Bronchus fibroblast of lung (primary cell): ENCODE data around the gene RASA2. TPM values are rescaled to one million over a fixed set of nuclear protein-coding genes. Genes with fewer than 3 reads are reported as not detected.

Source experiments
- total RNA-seq: library from RNA; depleted of rRNA; stranded (reverse); fragments of >200 nt; gene quantifications from 2 replicates; pipeline ENCODE4 v1.2.3, GENCODE V29; 2015

RASA2 gene, protein sequence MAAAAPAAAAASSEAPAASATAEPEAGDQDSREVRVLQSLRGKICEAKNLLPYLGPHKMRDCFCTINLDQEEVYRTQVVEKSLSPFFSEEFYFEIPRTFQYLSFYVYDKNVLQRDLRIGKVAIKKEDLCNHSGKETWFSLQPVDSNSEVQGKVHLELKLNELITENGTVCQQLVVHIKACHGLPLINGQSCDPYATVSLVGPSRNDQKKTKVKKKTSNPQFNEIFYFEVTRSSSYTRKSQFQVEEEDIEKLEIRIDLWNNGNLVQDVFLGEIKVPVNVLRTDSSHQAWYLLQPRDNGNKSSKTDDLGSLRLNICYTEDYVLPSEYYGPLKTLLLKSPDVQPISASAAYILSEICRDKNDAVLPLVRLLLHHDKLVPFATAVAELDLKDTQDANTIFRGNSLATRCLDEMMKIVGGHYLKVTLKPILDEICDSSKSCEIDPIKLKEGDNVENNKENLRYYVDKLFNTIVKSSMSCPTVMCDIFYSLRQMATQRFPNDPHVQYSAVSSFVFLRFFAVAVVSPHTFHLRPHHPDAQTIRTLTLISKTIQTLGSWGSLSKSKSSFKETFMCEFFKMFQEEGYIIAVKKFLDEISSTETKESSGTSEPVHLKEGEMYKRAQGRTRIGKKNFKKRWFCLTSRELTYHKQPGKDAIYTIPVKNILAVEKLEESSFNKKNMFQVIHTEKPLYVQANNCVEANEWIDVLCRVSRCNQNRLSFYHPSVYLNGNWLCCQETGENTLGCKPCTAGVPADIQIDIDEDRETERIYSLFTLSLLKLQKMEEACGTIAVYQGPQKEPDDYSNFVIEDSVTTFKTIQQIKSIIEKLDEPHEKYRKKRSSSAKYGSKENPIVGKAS
- 3.4 and 5.2 TPM in 2 replicates for total RNA-seq

DNA sequence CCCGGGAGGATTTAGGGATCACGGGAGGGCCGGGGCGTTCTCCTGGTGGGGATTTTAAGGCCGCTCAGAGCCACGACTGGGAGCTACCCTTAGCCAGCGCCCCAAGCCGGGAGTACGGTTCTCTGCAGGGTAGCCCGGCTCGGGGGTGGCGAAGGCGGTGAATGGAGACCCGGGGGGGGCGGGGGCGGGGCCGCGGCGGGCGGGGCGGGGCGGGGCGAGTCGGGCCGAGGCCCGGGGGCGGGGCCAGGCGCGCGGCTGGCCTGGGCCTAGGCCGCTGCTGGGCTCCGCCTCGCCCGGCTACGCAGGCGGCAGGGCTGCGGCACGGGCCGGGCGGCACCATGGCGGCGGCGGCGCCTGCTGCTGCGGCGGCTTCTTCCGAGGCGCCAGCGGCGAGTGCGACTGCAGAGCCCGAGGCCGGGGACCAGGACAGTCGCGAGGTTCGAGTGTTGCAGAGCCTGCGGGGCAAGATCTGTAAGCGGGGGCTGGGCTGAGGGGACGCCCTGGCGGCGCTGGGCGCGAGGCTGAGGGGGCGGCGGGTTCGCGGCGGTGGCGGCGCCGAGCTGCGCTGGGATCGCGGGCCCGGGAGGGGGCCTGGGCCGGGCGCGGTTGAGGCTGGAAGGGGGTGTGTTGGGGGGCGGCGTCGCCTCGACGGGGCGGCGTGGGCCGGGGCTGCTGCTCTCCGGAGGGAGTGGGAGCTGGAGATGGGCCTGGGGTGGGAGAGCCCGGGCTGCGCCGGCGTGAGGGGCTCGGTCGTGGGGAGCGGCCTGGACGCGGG lies at the start of gene RASA2:
Gene RASA2, plus strand, starts transcription at position 282 of the 775 bp plus-strand sequence. Its CDS starts 57 bp downstream, at position 339.

Other genes starting within 250 kb of the RASA2 start
- gene ZBTB38, start 118.5 kb upstream of the RASA2 start, total RNA-seq = 98.9 and 115 TPM in 2 replicates